ENCODE measurements around the gene ZNF467.

The ZNF467 gene

GRCh38 chr7:149748076-149748874 is 25.1 kb downstream of the ZNF467 start:
- no peak for DNase-seq (ENCODE audit: low read depth in 2 of 2)

- no peak for DNase-seq (ENCODE audit: low read depth in 2 of 2)
Observed at GRCh38 chr7:149743476-149744255, 29.7 kb downstream of the ZNF467 start.

GRCh38 chr7:149742075-149742701 is 31.2 kb downstream of the ZNF467 start:
- peak; percentile 36 to 58 for DNase-seq (ENCODE audit: low read depth in 2 of 2)

DNA sequence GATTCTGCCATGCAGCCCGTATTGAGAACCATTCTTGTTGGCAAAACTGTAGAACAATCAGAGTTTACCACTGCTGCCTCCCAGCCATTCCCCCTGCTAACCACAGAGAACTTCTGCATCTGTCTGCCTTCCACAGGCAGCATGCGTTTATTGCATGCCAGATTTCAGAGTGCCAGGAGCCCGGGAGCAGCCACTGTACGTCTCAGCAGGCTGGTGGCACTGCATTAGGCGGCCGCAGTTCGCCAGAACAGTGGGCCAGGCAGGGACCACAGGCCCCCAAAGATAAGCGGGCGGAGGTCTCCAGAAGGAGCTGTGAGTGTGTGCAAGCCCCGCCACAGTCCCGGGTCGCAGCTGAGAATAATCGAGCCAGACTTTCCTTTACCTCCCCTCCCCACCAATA is 31.8 kb downstream of the ZNF467 start:
- DNase-seq (ENCODE audit: low read depth in 2 of 2), result no peak

DNA sequence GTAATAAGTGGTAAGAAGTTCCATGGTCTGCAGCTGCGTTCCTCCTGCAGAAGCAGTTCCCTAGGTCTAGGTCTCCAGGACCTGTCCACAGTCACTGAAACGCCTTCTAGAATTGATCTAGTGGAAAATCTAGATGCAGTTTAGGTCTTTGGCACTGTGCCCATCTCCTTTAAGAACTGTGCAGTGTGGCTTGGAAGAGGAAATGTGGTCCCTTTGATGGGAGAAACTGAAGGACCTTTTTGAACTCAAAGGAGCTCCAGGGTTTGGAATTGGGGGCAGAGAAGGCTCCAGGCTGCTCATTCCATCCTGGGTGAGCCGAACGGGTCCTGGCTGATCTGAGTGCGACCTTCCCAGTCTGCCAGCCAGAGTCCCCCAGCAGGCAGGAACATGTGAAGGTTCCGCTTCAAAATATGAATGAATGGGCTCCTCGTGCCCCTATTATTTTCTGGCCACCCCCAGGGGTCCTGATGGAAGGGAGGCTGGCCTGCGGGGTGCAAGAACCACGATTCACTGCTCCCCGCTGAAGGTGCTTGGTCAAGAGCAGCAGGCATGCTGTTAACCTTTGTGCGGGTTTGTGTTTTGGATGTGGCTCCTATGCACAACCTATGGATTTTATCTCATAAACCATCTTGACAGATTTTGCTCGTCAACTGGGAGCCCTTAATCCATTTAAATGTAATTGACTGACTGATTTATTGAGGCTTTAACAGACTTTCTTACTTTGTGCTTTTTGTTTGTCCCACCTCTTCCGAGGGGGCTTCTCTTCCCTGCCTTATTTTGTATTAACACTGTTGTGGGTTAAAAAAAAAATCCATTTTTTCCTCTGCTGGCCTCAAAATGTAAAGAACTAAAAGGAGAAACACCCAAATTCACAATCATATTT is 36.7 kb downstream of the ZNF467 start:
- DNase-seq (ENCODE audit: low read depth in 2 of 2), result no peak

- DNase-seq (ENCODE audit: low read depth in 2 of 2), result no peak
Observed at GRCh38 chr7:149735779-149736477, 37.5 kb downstream of the ZNF467 start.

- DNase-seq (ENCODE audit: low read depth in 2 of 2), result no peak
Observed at GRCh38 chr7:149735181-149735602, 38.2 kb downstream of the ZNF467 start.

DNA sequence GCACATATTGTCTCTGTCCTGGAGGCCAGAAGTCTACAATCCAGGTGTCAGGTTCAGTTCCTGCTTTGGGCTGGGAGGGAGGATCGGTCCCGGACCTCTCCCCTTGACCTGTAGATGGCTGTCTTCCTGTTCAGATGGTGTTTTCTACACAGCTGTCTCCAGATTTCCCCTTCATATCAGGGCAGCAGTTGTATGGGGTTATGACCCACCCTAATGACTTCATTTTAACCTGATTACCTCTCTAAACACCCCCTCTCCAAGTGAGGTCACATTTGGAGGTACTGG is 38.7 kb downstream of the ZNF467 start:
- DNase-seq (ENCODE audit: low read depth in 2 of 2), result no peak

GRCh38 chr7:149733924-149734790 is 39.2 kb downstream of the ZNF467 start:
- no peak for DNase-seq (ENCODE audit: low read depth in 2 of 2)

DNA sequence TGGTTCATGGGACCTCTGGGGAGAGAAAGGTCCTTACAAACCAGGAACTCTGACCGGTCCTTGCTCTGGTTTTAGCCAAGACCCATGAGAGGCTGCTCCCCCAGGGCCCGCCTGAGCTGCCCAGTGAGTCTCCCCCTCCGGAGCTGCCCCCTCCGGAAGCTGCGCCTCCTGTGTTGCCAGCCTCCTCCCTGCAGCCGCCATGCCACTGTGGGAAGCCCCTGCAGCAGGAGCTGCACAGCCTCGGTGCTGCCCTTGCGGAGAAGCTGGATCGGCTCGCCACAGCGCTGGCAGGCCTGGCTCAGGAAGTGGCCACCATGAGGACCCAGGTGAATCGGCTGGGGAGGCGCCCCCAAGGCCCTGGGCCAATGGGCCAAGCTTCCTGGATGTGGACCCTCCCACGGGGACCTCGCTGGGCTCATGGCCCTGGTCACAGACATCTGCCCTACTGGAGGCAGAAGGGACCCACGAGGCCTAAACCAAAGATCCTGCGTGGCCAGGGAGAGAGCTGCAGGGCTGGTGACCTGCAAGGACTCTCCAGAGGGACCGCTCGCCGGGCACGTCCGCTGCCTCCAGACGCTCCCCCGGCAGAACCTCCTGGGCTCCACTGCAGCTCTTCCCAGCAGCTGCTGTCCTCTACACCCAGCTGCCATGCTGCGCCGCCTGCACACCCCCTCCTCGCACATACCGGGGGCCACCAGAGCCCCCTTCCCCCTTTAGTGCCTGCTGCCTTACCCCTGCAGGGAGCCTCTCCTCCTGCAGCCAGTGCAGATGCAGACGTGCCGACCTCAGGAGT is 40.1 kb downstream of the ZNF467 start:
- no peak for DNase-seq (ENCODE audit: low read depth in 2 of 2)

DNA sequence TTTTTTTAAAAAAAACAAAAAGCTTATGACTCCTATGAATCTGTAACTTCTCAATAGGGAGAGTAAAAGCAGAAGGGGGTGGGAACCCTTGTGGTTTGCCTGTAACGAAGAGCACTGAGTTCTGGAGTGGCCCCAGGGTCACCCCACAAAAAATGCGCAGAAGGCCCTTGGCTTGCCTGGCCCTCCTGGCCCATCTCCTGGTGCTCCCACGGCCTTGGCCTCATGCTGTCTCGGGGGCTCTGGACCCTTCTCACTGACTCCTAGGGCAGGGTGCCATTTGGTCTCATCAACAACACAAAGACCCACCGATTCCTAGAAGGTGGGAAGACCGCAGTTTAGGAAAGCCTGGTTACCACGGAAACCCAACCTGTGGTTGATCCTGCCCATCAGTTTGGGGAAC is 40.8 kb downstream of the ZNF467 start:
- no peak for DNase-seq (ENCODE audit: low read depth in 2 of 2)

- no peak for DNase-seq (ENCODE audit: low read depth in 2 of 2)
Observed at GRCh38 chr7:149732111-149732561, 41.3 kb downstream of the ZNF467 start.

DNA sequence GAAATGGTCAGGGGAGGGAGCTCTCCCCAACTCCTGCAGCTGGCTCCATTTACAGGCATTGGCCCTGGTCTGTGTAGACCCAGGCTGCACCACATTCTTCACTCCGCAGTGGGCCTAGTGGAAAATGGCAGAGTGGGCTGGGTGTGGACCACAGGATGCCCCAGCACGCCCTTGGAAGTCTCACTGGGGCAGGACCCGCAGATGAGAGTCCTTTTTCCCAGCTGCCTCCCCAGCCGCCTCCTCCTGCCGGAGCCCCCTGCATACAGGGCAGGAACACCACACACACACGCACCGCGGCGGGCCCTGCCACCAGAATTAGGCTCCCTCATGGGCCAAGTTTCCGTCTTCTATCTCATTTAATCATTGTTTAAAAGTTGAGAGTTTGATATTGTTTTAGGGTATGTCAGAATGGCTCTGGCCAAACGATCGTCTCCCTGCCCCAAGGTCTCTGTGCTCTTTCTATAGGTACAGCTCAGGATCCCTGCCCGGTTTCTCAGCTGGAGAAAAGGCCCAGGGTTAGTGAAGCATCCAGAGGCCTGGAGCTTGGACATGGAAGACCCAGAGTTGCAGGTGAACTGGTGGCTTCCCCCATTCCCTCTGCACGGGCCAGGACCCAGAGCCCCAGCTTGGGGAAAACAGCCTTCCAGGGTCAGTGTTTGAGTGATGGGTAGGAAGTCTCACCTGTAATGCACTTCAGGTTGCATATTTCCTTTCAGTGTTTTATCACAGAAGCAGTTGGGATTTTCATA is 42.0 kb downstream of the ZNF467 start:
- DNase-seq (ENCODE audit: low read depth in 2 of 2), result no peak

GRCh38 chr7:149729983-149730801 is 43.2 kb downstream of the ZNF467 start:
- DNase-seq (ENCODE audit: low read depth in 2 of 2), result no peak

DNA sequence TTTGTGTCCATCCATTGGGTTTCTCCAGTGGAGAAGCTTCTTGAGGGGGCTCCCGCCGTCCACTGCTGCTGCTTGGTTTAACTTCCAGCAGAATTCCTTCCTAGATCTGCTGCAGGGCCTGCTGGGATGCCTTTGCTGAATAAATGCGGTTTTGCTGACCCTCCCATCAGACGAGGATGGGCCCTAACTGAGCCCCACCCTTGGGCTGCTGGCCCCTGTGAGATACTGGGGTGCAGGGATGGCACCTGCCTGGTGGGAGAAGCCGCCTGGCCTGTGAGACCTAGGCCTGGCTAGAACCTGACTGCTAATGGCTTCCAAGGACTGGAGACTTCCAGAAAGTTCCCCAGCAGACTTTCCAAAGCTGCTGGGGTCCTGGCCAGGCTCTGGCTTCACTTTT is 43.8 kb downstream of the ZNF467 start:
- DNase-seq (ENCODE audit: low read depth in 2 of 2), result no peak

DNA sequence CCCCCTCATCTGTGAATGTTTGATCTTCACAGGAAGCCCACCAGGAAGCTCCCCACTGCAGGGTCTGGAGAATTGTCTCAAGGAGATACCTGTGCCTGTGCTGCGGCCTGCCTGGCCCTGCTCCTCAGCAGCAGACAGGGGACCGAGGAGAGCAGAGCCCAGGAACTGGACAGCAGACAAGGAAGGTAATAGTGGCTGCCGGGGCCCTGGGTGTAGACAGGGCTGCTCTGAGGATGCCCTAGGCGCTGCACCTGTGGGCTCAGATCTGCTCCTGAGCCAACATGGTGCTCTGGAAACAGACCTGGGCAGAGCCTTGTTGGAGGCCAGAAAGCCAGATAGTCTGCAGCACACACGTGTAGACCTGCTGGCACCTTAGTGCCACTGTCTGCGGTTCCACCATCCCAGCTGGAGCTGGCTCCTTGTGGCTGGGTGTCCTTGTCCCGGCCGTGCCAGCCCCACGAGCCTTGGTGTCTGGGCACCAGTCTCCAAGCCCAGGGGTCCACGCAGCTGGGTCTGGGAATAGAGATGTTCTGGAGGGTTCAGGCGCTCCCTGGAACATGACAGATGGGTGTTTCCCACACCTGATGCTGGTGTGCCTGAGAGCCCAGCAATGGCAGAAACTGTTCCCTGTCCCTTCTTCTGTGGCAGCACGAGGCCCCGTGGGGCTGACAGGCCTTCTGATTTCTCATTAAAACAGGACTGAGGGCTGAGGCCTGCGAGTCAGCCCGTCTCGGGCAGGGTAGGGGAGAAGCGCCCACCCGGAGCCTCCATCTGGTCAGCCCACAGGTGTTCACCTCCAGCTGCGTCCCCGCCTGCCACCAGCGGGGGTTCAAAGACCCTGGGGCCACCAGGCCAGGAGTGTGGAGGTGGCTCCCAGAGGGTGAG is 44.7 kb downstream of the ZNF467 start:
- no peak for DNase-seq (ENCODE audit: low read depth in 2 of 2)
